MCF 10A (cell line): ENCODE results near the gene LINGO4. TPM values are rescaled to one million over a fixed set of nuclear protein-coding genes. Genes with fewer than 3 reads are reported as not detected.
"Not testable (repeated sequence)": the region's sequence is repeated elsewhere in the genome, so short reads cannot be mapped to it uniquely, and the experiment has no call there.

Experiments used
- BruUV-seq: library from RNA; stranded (reverse); fragments of 400-500 nt; replicated peaks from 2 replicates; lab custom pipeline; 2021; lab: Mats Ljungman, UMichigan
- CTCF ChIA-PET: fragments of 300-600 bp; sonication (Branson Sonifier 250); formaldehyde crosslinking; extraction: SDS; loops from one replicate; lab custom pipeline; 2021; ENCODE audit warnings: antibody characterized with exemption, inconsistent platforms; lab: Yijun Ruan, JAX
- POLR2A ChIA-PET: fragments of 300-600, 350-650 bp; sonication (Branson Sonifier 250); formaldehyde crosslinking; extraction: SDS; loops from one replicate; lab custom pipeline; 2020; ENCODE audit warnings: antibody characterized with exemption, inconsistent platforms; lab: Yijun Ruan, JAX
- DNase-seq: peaks from one replicate; pipeline ENCODE4 v3.0.0-alpha.2; 2018; ENCODE audit not compliant: unreplicated experiment
- H3K27ac Mint-ChIP-seq: one replicate; pipeline ENCODE4 v1.8.0; 2022; ENCODE audit warnings: mild to moderate bottlenecking, low read depth, mixed read lengths; ENCODE audit not compliant: unreplicated experiment
- H3K27me3 Mint-ChIP-seq: one replicate; pipeline ENCODE4 v1.8.0; 2022; ENCODE audit warnings: mixed read lengths; ENCODE audit not compliant: insufficient read depth, unreplicated experiment
- H3K36me3 Mint-ChIP-seq: one replicate; pipeline ENCODE4 v1.8.0; 2022; ENCODE audit warnings: mild to moderate bottlenecking, moderate library complexity, mixed read lengths; ENCODE audit not compliant: insufficient read depth, unreplicated experiment
- H3K4me1 Mint-ChIP-seq: one replicate; pipeline ENCODE4 v1.8.0; 2022; ENCODE audit warnings: mixed read lengths; ENCODE audit not compliant: insufficient read depth, unreplicated experiment
- H3K4me3 Mint-ChIP-seq: one replicate; pipeline ENCODE4 v1.8.0; 2022; ENCODE audit warnings: mild to moderate bottlenecking, moderate library complexity, mixed read lengths; ENCODE audit not compliant: unreplicated experiment
- H3K9me3 Mint-ChIP-seq: one replicate; pipeline ENCODE4 v1.8.0; 2022; ENCODE audit warnings: mixed read lengths; ENCODE audit not compliant: unreplicated experiment
- CTCF ChIP-seq: fragments of 200-600 bp; IDR thresholded peaks from one replicate; pipeline ENCODE4 v1.8.0; 2022; ENCODE audit warnings: antibody characterized with exemption, mild to moderate bottlenecking; ENCODE audit not compliant: unreplicated experiment
- intact Hi-C: fragments of 100-400 bp; cut with micrococcal nuclease; formaldehyde crosslinking; loops from 2 replicates; pipeline ENCODE4 v1.14.1; 2022
- total RNA-seq: library from RNA; stranded (reverse); gene quantifications from 2 replicates; pipeline ENCODE4 v1.2.3, GENCODE V29; 2022

Gene LINGO4
- total RNA-seq, 1 experiment from 2014 or later, result not detected

DNA sequence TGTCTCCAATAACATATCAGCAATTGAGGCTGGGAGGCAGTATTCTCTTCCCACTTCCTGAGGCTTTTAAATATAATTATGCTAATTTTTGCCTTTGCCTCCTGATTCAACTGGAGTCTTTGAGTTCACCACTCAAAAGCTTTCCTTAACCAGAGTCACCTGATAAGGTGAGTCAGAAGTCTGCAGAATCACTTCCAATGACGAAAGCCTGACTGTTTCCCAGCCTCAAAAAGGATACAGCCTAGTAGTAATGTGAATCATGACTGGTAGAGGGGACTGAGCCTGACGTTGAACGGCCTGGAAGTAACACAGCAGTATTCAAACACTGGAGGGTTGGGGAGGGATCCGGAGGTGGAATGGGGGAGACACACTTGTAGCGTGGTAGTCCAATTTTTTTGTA lies 31.5 kb downstream of the LINGO4 start:
- Mint-ChIP-seq H3K4me1 (peaks cover 6% of the 10 kb centered on the region), H3K27ac (peak overlapping the region; percentile 2), H3K9me3 (no peaks in the 10 kb centered on the region), H3K4me3 (no peak overlapping the region), H3K27me3 (no peaks in the 10 kb centered on the region), H3K36me3 (no peaks in the 10 kb centered on the region)
- intact Hi-C loops, result no loop called here
- BruUV-seq, result no TSS peak
- ChIA-PET POLR2A (interaction anchor here (0.6 to 4.7 kb wide), 10 partner anchors 10 to 1344 kb away, joined by 3 to 56 read pairs (median 4); partner anchors contain the start of genes MRPL9, PSMB4 and PSMD4), CTCF (interaction anchor here (0.6 to 2.6 kb wide), 6 partner anchors 19 to 373 kb away, joined by 3 to 10 read pairs (median 3); no protein-coding TSS in a partner anchor)
- TF ChIP-seq CTCF, result no peak
- peak; percentile 83 for DNase-seq

- DNase-seq, H3K9me3 Mint-ChIP-seq, POLR2A ChIA-PET, BruUV-seq, CTCF ChIA-PET, intact Hi-C loops, H3K36me3 Mint-ChIP-seq, H3K27ac Mint-ChIP-seq, H3K4me3 Mint-ChIP-seq, H3K27me3 Mint-ChIP-seq: not testable (repeated sequence)
- peaks cover 18% of the 10 kb centered on the region for H3K4me1 Mint-ChIP-seq
These were observed 35.9 kb downstream of the LINGO4 start for GRCh38 chr1:151769270-151769669.

DNA sequence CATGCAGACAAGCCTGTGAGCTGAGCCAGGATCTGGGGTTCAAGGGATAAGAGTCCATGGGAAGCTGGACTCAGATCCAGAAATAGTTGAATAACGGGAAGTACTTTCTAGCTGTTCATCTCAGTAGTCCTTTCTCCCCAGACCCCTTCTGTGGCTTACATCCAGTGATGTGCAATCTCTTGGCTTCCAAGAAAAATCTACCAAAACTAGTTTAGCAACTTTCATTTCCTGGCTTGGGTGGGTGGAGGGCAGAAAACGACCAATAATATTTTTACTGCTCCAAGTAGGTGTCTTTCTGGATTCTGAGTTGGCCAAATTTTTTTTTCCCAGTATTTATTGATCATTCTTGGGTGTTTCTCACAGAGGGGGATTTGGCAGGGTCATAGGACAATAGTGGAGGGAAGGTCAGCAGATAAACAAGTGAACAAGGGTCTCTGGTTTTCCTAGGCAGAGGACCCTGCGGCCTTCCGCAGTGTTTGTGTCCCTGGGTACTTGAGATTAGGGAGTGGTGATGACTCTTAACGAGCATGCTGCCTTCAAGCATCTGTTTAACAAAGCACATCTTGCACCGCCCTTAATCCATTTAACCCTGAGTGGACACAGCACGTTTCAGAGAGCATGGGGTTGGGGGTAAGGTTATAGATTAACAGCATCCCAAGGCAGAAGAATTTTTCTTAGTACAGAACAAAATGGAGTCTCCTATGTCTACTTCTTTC lies 36.7 kb downstream of the LINGO4 start:
- DNase-seq, H3K9me3 Mint-ChIP-seq, H3K27ac Mint-ChIP-seq, H3K36me3 Mint-ChIP-seq, POLR2A ChIA-PET, H3K4me3 Mint-ChIP-seq, BruUV-seq, H3K27me3 Mint-ChIP-seq, intact Hi-C loops: not testable (repeated sequence)
- H3K4me1 Mint-ChIP-seq, result peaks cover 17% of the 10 kb centered on the region
- CTCF ChIA-PET, result interaction anchor here (0.9 kb wide), 1 partner anchor 114 kb away, joined by 3 read pairs; no protein-coding TSS in a partner anchor

DNA sequence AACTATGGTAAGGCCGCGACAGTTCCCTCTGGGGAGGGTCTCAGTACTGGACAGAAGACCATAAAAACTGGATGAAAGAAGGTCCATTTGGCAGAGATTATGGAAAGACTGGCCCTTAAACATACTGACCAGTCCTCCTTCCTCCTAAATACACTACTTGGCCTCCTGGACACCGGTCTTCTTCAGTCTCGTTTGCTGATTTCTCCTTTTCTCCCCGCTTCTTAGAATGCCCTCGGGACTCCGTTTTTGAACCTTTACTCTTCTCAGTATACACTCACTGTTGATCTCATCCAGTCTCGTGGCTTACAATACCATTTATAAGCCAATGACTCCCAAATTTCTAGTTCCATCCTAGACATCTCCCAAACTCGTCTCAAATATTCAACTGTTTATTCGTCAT lies 41.2 kb downstream of the LINGO4 start:
- ChIA-PET CTCF (interaction anchor here (0.5 to 2.6 kb wide), 8 partner anchors 31 to 482 kb away, joined by 3 to 16 read pairs (median 4); partner anchors contain the start of genes C2CD4D and ZNF687), POLR2A (interaction anchor here (0.7 to 3.5 kb wide), 23 partner anchors 9 to 437 kb away, joined by 3 to 56 read pairs (median 6); partner anchors contain the start of genes PI4KB, PSMB4, SNX27 and TDRKH)
- peaks cover 30% of the 10 kb centered on the region for H3K36me3 Mint-ChIP-seq
- TF ChIP-seq CTCF, result no peak
- intact Hi-C loops, result loop anchor here (1.0 kb wide), 3 partner anchors 26 to 72 kb away; partner anchors contain the start of gene TDRKH
- H3K27me3 Mint-ChIP-seq, result no peaks in the 10 kb centered on the region
- H3K4me3 Mint-ChIP-seq, result peak overlapping the region; percentile 92
- peak overlapping the region; percentile 97 for H3K27ac Mint-ChIP-seq
- peaks cover 17% of the 10 kb centered on the region for H3K4me1 Mint-ChIP-seq
- DNase-seq, result no peak
- BruUV-seq, result no TSS peak
- no peaks in the 10 kb centered on the region for H3K9me3 Mint-ChIP-seq
